ENCODE results near the gene LTK. TPM values are rescaled to one million over a fixed set of nuclear protein-coding genes. Genes with fewer than 3 reads are reported as not detected.

The LTK gene
- total RNA-seq, 3 donors from 2014 or later: 5.5 to 23.3 (median 13.3) TPM

DNA sequence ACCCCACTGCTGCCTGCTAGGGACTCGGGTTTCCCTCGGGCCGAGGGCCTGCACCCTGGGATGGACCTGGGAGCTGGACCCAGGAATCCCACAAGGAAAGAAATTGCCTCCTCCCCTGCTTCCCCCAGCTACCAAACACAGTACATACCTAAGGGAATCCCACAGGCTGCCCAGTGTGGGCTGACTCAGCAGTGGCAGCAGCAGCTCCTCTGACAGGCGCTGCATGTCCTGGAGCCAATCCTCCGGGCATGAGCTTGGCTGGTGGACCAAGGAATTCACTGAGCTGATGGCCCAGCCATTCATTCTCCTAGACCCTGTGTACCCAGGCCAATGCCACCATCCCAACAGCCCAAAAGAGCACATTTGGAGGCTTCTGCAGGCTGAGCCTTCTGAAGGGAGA, 9.5 kb upstream of the LTK start:
- DNase-seq (no peak), ATAC-seq (no peak)
- TF ChIP-seq, protein P1, sequence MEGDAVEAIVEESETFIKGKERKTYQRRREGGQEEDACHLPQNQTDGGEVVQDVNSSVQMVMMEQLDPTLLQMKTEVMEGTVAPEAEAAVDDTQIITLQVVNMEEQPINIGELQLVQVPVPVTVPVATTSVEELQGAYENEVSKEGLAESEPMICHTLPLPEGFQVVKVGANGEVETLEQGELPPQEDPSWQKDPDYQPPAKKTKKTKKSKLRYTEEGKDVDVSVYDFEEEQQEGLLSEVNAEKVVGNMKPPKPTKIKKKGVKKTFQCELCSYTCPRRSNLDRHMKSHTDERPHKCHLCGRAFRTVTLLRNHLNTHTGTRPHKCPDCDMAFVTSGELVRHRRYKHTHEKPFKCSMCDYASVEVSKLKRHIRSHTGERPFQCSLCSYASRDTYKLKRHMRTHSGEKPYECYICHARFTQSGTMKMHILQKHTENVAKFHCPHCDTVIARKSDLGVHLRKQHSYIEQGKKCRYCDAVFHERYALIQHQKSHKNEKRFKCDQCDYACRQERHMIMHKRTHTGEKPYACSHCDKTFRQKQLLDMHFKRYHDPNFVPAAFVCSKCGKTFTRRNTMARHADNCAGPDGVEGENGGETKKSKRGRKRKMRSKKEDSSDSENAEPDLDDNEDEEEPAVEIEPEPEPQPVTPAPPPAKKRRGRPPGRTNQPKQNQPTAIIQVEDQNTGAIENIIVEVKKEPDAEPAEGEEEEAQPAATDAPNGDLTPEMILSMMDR (IDR thresholded peaks at IDR 0.05): no peak
- intact Hi-C loops (cut with DNase I, micrococcal nuclease): no loop called here
- Histone ChIP-seq H3K4me1 (ENCODE audit: low read depth) (no peaks in the 10 kb centered on the region), H3K9me3 (no peaks in the 10 kb centered on the region), H3K36me3 (ENCODE audit: low read depth) (peaks cover 5% of the 10 kb centered on the region), H3K4me3 (no peak overlapping the region)

DNA sequence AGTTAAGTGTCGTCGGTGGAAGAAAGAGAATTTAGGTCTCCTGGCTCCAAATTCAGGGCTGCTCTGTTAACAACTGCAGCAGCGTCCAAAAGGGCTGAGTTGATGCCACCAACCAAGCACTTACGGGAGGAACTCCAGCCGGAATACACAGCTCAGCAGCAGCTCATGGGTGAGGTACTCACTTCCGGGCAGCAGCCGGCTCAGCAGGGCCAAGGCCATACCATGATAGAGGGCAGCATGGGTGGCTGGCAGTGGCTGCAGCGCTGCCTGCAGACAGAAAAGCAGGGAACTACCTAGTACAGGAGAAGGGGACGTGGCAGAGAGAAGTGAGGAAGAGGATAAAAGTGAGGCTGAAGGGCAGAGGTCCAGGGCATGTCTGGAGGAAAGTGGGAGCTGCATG, 8.0 kb upstream of the LTK start:
- intact Hi-C loops (cut with DNase I, micrococcal nuclease): no loop called here
- Histone ChIP-seq H3K4me1 (ENCODE audit: low read depth) (no peaks in the 10 kb centered on the region), H3K9me3 (no peaks in the 10 kb centered on the region), H3K36me3 (ENCODE audit: low read depth) (no peaks in the 10 kb centered on the region), H3K4me3 (no peak overlapping the region)
- no peak for DNase-seq
- TF ChIP-seq, protein P1 (IDR thresholded peaks at IDR 0.05): no peak
- no peak for ATAC-seq

DNA sequence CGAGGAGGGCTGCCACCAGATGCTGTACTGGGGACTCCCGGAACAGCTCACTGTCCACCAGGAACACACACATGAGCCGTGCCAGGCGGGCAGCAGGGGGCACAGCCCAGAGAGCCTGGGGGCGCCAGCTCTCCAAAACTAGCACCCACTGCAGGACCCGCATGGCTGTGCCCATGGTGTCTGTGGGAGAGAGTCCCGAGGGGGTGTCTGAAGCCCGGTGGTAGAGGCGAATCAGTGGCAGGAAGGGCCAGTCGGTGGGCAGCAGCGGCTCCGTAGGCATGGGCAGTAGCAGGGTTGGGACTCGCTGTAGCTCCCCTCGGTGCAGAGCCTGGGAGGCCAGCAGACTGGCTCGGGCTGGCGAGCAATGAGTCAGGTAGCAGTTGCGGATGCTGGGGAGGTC, 7.0 kb upstream of the LTK start:
- TF ChIP-seq, protein P1 (IDR thresholded peaks at IDR 0.05): no peak
- no peaks in the 10 kb centered on the region for H3K4me1 ChIP-seq (ENCODE audit: low read depth)
- H3K36me3 ChIP-seq (ENCODE audit: low read depth): no peaks in the 10 kb centered on the region
- H3K9me3 ChIP-seq: no peaks in the 10 kb centered on the region
- no peak for DNase-seq
- no peak for ATAC-seq
- no peak overlapping the region for H3K4me3 ChIP-seq
- intact Hi-C loops (cut with DNase I, micrococcal nuclease): no loop called here

DNA sequence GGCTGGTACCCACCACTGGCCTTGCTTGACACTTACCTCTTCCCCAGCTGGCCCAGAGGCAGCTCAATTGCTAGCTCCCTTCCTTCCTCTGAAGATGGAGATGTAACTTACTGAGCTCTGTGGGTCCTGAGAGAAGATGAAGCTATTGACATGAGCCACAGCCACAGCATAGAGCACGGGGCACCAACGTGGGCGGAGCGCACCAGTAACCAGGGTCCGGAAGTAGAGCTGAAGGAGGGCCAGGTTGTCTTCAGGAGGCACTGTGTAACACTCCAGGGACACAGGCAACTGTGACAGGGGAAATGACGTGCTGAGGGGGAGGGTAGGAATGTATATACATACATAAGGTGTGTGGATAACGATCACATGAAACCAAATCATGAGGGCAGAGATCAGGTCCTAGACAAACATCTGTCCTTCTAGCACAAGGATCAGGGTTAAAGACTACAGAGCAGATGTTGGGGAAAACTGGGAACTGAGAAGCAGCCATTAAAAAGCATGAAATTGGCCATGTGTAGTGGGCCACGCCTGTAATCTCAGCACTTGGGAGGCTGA, 4.3 kb upstream of the LTK start:
- intact Hi-C loops (cut with DNase I, micrococcal nuclease): no loop called here
- TF ChIP-seq, protein P1 (IDR thresholded peaks at IDR 0.05): no peak
- Histone ChIP-seq H3K4me1 (ENCODE audit: low read depth) (peaks cover 12% of the 10 kb centered on the region), H3K36me3 (ENCODE audit: low read depth) (no peaks in the 10 kb centered on the region), H3K9me3 (no peaks in the 10 kb centered on the region), H3K4me3 (no peak overlapping the region)
- no peak for DNase-seq
- ATAC-seq: no peak

DNA sequence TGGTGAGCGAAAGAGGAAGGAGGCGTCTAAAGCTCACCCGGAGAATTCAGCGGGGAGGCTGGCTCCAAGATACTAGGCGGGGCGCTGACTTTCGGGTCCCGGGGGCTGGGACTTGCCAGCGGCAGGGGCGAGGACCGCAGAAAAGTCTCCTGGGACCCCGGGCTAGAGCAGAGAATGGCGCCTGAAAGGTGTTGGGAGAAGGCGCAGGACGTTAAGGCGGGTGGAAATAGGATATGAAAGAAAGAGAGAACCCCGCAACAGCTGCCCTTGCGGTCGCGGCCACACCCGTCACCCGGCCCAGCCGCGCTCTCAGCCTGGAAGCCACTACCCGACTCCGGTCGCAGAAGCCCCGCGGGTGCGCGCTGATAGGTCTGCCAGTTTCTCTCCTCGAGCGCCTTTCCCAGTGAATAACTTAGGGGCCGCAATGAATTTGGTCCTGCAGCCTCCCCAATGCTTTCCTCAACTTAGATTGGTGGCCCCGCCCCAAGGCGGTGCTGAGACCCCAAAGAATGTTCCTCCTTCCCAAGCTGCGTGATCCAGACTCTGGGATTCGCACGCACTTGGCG, 604 bp downstream of the LTK start:
- intact Hi-C loops (cut with DNase I, micrococcal nuclease): no loop called here
- DNase-seq (peak; percentile 48 to 71 (median 69)), ATAC-seq (peak; percentile 45)
- Histone ChIP-seq H3K4me1 (ENCODE audit: low read depth) (peaks cover 36% of the 10 kb centered on the region), H3K9me3 (no peaks in the 10 kb centered on the region), H3K4me3 (no peak overlapping the region), H3K36me3 (ENCODE audit: low read depth) (no peaks in the 10 kb centered on the region)
- TF ChIP-seq, protein P1 (IDR thresholded peaks at IDR 0.05): no peak

Data from mucosa of descending colon (tissue), 3 donors.